ENCODE data around the gene FGFR2.

The FGFR2 gene

DNA sequence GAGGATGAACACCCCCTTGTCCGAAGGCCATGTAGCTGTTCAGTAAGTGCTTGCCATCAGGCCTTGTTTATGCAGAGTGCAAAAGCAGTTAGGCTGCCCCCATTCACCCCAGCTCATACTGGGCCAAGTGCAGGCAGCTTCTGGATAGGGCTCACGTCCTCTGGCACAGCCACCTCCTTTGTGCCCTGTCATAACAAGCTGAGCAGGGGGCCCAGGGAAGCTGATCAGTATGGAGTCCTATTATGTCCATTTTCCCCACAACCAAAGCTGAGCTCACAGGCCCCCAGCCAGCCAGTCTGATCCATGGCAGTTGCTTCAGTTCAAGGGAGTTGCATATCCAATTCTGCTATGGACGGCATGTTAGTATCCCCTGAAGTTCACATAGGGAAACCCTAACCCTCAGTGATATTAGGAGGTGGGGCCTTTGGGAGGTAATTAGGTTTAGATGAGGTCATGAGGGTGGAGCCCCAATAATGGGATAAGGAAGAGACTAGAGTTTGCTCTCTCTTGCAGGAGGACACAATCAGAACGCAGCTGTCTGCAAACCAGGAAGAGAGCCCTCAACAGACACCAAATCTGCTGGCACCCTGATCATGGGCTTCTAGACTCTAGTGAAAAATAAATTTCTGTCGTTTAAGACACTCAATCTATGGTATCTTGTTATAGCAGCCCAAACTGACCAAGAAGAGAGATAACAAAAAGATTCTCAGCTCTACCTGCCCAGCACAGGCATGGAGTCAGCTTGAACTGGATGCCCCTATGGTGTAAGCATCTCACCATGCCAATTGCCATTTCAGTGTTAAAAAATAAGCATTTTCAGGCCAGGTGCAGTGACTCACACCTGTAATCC is 155.9 kb downstream of the FGFR2 start:
- no peak for DNase-seq

DNA sequence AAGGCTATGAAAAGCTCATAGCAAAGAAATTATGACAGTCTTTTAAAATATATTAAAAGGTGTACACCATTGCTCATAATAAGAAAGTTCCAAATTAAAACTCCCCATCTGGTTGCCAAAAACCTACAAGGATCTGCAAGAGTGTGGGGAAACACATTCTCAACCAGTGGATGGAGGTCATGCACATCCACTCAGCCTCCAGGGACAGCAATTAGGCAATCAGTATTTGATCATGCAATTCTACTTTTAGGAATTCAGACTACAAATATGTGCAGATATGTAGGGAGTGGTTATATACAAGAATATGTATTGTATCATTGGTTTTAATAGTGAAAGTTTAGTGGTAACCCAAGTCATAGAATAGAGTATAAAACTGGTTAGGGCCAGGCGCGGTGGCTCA is 157.8 kb downstream of the FGFR2 start:
- DNase-seq: no peak

DNA sequence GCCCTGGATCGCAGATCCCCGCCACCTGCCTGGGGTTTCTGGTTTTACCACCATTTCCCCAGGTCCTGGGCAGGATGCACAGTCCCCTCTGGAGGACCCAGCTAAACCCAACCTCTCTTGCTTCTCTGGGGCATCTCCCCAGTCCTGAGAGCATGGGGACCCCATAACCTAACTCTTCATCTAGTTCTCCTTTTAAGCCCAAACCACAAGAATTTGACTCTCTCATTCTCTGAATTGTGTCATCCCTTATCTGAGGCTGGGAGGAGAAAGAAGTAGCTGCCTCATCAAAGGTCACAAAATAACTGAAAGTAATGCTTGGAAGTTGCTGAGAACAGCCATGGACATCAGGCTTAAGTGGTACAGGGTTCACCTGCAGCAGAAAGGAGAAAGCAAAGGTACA is 159.9 kb downstream of the FGFR2 start:
- DNase-seq: no peak

DNA sequence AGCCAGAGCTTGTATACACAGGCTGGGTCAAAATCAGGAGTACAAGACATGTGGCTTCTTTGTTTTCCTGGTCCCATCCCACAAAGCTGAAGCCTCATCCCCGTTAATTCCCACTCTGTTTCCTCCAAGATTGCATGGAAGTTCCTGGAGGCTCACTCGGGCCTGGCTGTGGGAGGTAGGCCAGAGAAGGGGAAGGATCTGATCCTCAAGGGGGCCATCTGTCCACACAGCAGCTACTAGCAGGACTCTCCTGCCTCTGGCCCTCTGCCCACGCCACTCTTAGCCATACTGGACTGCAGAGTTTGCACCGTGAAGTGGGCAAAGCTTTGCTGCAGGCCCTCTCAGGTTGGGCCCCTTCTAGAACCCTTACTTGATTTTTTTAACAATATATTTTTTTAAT is 160.6 kb downstream of the FGFR2 start:
- no peak for DNase-seq

DNA sequence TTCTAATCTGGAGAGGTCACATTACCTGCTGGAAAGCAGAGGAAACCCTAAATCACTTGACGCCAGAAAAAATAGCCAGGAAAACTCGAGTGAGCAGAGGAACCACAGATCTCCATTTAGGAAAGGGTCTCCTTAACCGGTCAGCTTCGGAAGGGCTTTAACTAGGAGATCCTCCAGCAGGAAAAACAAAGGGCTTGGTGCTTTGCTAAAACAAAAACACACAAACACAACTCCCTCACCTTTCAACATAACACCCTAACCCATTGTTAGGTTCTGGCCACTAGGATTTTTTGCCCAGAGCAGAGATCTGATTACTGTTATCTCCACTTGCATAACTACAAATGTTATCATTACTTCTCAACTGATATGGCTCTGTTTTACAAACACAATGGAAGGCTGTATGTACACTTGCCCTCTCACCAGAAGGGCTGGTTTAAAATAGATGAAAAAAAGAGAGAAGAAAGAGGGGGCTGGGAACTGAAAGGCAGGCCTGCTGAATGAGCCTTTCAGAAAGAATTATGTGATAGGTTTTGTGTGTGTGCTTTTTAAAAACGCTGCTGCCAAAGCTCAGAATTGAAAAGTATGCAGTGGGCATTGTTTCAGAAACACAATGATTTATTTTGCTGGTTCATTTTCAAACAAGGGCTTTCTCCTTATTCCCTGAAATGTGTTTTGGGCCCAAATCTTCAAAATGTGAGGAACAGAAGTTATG is 161.5 kb downstream of the FGFR2 start:
- DNase-seq: no peak

- no peak for DNase-seq
These were observed 162.0 kb downstream of the FGFR2 start for GRCh38 chr10:121436281-121436629.

DNA sequence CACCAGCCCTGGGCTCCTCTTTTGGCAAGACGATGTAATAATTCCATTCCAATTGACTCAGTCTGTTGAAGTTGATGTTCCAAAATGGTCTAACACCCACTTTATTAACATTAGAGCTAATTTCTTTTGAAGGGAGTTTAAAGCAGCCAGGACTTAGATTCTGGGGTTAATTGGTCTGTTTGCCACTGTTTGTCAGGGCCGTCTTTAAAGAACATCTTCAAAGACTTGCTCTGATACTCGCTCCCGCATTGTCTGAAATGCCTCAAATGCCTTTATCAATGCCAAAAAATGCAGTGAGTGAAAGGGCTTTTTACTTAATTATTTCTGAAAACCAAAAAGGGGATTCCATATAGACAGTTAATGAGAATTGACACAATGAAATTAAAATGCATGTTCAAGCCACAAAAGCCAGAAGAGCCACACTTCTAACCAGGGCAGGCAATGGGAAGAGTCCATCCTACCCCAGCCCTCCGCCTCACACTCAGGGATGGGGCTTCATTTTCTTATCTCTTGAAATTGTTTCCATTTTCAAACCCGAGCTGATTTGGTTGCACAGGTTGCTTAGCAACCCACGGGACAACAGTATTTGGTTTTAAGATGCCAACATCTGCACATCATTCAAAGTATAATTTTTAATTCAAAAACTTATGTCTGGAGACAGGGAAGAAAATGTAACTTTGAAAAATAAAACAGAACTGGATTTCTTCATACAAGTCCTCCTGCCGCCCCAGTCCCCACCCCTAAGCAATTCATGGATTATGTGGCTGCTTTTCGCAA is 163.0 kb downstream of the FGFR2 start:
- no peak for DNase-seq

DNA sequence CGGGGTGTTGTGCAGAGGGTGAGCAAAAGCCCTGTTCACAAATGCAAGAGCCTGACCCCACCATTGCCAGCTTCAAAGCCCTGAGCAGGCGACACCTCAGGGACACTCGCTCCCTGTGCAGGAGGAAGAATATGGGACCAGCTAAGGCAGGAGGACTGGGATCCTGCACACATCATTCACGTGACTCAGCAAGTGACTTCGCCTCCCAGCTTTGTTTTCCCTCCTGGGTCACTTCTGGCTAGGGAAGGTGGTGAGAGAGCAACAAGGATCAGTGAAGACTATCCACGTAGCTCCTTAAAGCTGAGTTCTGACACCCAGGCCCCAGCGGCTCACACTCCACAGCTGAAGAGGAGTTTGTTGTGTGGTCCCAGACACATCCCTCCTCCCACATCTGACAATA is 164.3 kb downstream of the FGFR2 start:
- DNase-seq: no peak

GRCh38 chr10:121428867-121429266 is 169.4 kb downstream of the FGFR2 start:
- DNase-seq: no peak

All from CD4-positive, alpha-beta T cell treated with Interleukin-4 for 1 hour (primary cell).